ENCODE results near the gene DNMT3B.

Gene DNMT3B

DNA sequence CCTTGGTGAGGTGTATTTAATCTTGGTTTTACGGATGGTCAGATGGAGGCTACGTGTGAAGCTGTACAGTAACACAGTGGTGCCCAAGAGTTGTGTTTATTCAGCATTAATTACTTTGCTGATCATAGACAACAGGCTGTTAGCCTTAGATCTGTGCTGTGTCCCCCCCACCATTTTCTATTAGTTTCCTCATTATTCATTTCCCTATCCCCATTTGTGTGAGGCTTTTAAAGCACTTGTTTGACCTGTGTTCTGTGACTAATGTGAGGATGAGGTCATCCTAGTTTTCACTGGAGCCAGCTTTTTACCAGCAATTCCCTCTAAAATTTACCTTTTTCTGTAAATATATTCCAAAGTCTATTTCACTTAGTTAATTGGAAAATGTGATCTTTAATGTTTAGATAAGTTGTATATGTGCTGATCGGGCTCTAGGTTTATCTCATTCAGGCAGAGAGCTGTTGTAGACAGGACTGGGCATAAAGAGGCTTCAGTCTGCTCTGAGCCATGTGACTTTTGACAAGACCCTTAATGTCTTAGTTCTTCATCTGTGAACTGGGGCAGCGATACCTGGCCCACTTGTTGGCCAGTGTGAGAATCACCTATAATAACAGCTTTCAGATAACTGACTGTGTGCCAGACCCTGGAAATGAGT is 66.0 kb downstream of the DNMT3B start:
- DNase-seq = no peak

DNA sequence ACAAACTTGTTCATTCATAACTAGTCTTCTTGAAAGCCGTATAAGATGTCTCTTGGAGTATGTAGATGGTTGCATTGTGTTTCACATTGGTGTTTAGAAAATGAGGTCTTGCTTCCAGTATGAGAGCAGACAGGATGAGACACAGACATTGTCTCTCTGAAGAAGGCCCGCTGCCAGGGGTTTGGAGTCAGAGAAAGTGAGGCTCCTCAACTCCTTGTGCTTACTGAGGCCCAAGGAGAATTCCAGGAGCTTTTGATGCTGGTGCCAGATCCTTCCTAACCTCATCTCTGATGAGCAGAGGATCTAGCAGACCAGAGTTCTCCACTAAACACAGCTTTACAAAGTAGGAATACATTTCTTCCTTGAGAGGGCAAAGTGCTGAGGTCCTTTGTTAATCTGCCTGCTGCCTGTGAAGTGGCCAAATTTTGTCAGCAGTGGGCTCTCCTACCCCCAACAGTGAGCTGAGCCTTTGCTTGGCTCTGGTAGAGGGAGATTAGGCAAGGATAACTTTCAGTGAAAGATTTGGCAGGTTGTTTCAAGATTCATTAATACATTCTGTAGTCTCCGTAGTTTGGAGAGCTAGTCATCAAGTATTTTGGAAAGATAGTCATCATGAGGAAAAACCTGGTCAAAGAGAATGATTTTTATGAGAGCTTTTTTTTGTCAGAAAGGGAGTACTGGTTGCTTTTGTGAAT is 67.3 kb downstream of the DNMT3B start:
- DNase-seq = no peak

DNA sequence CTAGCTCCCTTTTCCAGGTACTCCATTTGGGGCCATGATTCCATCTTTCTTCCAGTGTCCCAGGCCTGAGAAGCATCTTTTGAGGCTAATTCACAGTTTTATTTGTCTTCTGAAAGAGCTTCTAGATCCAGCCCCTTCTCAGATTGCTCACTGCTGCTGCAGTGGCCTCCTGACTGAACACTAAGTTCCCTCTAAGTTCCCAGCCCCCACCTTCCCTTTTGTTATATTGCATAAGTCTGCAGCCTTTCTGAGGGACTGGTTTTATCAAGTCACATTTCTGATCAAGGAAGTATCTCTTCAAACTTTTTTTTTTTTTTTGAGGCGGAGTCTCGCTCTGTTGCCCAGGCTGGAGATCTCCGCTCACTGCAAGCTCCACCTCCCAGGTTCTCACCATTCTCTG is 68.3 kb downstream of the DNMT3B start:
- DNase-seq = no peak

DNA sequence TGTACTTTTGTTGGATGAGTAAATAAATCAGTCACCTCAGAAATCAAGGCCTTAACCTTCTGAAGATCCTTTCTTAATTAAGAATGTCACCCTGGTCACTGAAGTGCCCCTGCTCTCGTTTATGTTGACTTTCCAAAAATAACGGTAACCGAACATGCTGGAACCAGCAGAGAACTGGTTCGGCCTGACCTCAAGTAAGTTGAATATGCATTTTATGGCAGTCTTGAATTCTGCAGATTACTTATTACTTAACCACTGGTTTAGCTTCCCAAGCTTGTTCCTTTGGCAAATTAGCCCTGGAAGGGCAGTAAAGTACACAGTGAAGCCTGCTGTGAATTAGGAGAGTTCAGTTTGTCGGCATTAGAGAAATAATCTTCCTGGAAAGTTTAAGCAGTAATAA is 69.8 kb downstream of the DNMT3B start:
- no peak for DNase-seq

DNA sequence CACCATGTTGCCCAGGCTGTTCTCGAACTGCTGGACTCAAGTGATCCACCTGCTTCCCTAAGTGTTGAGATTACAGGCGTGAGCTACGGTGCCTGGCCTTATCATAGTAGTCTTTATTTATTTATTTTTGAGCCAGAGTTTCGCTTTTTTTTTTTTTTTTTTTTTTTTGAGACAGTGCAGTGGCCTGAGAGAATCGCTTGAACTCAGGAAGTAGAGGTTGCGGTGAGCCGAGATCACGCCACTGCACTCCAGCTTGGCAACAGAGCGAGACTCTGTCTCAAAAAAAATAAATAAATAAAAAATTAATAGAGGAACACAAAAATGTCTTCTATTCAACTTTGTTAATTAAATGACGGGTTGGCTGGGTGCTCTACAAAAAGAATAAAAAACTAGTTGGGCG is 70.5 kb downstream of the DNMT3B start:
- DNase-seq = no peak

DNA sequence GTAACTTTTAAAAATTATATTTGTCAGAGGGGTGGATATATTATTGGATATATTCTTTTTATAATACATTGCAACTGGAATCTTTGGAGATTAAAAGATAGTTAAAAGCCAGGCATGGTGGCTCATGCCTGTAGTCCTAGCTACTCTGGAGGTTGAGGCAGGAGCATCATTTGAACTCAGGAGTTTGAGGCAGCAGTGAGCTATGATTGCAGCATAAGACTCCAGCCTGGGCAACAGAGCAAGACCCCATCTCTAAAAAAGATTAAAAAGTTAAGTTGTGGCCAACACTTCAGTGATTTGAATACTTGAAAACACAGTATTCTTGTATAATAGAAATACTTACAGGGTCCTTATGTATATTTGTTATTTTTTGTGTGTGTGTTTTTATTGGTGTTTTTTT is 72.8 kb downstream of the DNMT3B start:
- DNase-seq = no peak

DNA sequence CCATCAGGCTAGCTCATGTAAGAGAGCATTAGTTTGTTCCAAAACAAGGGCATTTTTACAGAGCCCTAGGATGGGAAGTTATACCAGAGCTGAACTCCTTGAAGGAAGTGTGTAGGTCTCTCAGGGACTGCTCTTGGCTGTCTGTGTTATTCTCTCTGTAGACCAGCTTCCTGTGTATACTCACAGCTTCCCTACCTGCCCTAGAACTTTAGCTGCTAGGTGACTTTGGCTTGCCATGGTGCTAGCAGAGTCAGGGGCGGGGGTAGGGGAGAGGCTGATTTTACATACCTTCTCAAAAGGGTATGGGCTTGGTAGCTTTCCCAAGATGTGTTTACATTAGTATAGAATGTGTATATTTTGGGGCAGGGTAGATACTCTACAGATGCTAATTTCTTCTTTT is 75.0 kb downstream of the DNMT3B start:
- DNase-seq = no peak

DNA sequence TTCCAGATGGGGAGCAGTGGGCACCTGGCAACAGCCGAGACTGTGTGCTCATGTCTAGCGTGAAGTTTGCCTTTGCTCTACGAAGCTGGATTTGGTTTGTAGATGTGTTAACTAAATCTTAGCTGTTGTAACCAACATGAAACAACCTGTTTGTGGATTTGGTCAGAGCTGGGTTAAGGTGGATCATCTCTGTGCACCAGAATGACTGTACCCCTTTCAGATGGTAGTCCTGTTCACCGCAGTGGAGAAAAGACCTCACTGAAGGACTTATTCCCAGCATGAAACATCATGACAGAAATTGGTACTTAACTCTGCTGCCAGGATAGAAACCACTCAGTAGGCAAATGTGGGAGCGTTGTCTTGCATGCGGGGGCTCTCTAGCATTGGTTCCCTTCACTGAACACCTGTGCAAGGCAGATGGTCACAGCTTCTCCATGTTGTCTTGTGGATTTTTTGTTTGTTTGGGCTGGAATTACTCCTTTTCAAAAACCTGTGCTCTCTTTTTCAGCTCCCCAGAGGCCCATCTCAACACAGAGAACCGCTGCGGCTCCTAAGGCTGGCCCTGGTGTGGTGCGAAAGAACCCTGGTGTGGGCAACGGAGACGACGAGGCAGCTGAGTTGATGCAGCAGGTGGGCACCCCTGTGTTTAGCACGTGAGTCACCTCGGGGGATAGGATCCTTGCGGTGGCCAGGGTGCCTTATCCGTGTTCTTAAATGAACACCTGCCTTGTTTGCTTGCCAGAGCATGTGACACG is 77.2 kb downstream of the DNMT3B start:
- no peak for DNase-seq

DNA sequence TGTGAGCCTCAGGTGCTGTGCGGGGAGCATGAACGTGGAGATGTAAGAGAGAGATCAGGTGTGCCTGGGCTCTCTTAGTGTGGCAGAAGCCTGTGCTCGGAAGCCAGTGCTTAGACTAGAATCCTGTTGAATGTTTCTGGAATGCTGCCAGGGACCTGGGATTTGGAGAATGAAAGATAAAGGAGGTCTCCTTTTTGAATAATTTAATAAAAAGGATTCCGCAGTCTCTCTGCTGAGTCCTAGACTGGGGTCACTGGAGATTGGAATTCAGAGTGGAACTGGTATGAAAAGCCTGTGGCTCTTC is 77.7 kb downstream of the DNMT3B start:
- DNase-seq = no peak

DNA sequence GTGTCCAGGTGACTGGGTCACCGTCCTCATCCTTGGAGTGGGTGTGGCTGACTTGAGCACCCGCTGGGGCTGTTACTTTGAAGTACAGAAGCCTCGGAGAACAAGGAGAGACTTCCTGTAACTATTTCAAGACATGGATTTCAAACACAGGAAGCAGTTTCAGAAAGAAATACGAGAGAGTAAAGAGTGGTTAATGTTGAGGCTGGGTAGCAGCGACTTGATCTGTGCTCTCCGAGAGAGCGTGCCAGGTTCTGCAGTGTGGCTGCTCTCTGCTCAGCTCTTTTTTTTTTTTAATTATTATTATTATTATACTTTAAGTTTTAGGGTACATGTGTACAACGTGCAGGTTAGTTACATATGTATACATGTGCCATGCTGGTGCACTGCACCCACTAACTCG is 79.0 kb downstream of the DNMT3B start:
- no peak for DNase-seq

DNA sequence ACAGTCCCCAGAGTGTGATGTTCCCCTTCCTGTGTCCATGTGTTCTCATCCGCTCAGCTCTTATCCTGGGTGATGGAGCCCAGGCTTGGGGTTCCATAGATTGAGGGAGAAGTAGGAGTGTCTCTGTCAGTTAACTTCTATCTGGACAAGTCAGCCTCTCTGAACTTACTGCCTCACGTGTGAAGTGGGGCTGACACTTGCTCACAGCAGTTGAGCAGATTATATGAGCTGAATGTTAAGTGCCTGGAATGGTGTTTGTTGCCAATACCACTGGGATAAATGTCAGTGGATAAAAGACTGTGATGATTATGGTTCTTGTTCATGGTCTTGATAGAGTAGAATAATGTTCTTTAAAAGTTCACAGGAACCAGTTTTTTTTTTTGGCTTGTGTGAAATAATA is 79.4 kb downstream of the DNMT3B start:
- no peak for DNase-seq

DNA sequence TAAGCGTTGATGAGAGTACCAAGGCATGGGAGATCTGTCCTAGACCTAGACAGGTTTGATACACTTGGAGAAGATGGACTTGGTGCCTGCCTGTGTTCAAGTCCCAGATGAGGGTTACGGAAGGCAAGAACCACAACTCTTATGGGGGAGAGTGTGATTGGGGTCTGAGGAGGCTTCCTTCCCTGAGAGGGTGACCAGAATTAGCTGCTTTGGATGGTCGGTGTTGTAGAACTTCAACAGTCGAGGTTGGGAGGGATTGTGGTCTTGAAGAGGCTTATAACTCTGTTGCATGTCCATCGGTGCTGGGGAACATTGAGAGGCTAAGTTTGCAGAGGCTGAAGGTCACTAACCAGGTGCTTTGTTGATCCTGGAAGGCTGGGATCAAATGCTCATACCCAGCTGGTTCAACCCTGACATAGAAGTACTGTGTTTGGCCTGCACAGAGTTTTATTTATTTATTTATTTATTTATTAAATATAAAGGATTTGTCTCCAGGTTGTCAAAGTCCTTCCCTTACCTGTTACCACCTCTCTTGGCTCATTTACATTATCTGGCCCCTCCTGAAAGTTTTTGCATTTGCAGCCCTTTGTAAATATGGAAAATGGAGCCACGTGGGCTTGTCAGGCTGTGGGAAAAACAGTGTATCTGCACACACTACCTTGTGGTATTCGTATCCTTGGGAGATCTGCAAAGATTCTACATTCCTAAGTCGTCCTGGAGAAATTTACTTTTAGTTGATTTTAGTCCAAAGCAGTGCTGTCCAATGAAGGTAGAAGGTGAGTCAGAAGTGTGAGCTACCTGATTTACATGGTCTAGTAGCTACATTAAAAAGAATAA is 80.7 kb downstream of the DNMT3B start:
- DNase-seq = no peak

DNA sequence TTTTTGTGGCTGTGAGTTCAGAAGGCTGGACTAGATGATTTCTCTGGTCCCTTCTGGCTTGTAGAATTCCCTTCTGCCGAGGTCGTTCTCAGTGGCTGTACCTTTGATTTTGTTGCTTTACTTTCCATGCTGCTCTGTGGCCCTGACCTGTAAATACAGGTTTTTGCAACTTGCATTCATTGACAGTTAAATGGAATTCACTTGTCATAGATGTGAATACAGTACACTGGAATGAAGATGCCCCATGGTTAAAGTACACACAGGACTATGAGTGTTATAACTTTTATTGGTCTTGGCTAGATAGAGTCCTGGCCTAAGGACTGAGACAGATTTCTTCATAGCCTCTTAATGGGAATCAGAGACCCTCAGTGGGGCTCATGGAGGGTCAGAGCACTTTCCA is 83.6 kb downstream of the DNMT3B start:
- no peak for DNase-seq

DNA sequence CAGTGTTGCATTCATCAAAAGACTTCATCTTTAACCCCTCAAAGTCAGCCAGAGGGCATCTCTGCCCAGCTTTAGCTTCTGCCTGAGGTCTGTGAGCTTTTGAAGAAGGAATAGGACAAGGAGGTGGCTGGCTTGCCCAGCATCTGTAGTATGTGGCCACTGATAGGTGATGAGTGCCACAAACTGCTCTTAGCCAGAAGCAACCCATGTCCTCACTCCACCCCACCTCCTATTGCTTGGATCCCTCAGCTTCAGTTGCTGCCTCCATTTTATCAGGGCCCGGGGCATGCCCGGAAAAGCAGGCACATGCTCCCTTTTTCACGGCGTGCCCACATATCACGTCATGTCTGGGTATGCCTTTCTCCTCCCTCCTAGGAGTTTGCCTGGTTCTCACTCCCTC is 84.7 kb downstream of the DNMT3B start:
- no peak for DNase-seq

DNA sequence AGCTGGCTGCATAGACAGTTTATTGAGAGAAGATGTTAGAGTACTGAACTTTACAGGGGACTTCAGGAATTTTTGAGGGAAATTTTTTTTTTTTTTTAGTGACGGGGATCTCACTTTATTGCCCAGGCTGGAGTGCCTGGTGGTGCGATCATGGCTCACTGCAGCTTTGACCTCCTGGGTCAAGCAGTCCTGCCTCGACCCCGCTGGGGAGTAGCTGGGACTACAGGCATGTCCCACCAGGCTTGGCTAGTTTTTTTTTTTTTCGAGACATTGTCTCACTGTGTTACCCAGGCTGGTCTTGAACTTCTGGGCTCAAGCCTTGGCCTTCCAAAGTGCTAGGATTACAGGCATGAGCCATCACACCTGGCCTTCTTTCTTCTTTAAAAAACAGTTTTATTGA is 85.8 kb downstream of the DNMT3B start:
- no peak for DNase-seq

DNA sequence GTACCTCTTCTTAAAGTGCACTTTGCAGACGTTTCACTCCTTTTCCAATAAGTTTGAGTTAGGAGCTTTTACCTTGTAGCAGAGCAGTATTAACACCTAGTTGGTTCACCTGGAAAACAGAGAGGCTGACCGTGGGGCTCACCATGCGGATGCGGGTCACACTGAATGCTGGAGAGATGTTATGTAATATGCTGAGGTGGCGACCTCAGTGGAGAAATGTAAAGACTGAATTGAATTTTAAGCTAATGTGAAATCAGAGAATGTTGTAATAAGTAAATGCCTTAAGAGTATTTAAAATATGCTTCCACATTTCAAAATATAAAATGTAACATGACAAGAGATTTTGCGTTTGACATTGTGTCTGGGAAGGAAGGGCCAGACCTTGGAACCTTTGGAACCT is 86.7 kb downstream of the DNMT3B start:
- DNase-seq = no peak

DNA sequence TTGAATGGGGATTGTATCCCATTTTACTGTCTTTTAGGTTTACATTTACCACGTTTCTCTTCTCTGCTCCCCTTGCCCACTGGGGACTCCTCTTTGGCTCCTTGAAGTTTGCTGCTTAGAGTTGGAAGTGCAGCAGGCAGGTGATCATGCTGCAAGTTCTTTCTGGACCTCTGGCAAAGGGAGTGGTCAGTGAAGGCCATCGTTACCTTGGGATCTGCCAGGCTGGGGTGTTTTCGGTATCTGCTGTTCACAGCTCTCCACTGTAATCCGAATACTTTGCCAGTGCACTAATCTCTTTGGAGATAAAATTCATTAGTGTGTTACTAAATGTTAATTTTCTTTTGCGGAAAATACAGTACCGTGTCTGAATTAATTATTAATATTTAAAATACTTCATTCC is 87.4 kb downstream of the DNMT3B start:
- DNase-seq = no peak

DNA sequence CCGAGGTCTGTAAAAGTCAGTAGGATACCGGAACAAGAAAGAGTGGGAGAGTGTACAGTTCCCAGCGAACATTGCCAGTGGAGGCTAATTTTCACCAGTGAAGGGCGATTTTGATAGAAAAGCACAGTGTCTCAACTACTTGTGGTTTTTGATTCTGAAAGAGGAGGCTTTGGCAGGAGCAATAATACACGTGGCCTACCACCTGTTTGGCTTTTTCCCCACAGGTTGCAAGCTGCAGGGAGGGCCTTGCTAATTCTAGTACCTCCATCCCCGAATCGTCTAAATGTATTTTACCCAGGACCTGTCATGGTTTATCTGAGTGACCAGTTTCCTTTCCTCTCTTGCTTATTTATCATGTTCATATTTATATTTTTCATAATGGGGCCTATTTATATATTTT is 93.2 kb downstream of the DNMT3B start:
- DNase-seq = no peak

DNA sequence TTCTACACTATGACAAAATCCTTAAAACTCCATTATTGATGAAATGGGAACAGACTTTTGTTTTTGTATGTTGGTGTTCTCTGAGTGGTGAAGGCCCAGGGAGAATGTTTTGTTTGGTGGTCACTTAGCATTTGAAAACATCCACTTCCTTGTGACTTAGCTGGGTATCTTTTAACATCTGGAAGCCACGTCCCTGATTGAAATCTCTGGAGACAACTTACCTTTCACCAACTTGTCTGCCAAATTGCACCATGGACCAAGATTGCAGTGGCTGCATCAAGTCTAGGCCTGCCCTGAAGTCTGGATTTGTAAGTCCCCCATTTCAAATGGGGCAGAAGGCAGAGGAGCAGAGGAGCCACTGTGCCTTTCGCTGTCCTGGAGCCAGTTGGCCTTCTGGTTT is 96.0 kb downstream of the DNMT3B start:
- DNase-seq = no peak

Measured in SW 1271 (cell line).